CD14-positive monocyte (primary cell): Measurements from ENCODE around the gene FAM90A1. TPM values are rescaled to one million over a fixed set of nuclear protein-coding genes. Genes with fewer than 3 reads are reported as not detected.
"Not testable (repeated sequence)": the region's sequence is repeated elsewhere in the genome, so short reads cannot be mapped to it uniquely, and the experiment has no call there.

Experiments used
- DNase-seq, 3 donors: peaks; one replicate each; pipeline ENCODE4 v3.0.0-alpha.2; 2011 to 2022
- H2AFZ ChIP-seq: 2 replicates; pipeline ENCODE4 v1.6.0; 2012; ENCODE audit warnings: mild to moderate bottlenecking, low read depth, low read length, inconsistent platforms; ENCODE audit not compliant: insufficient read depth, poor library complexity, severe bottlenecking
- H3K27ac ChIP-seq, 2 donors: 1 replicate in 1 of 2; 2 replicates in 1 of 2; pipeline ENCODE4 v1.5.1; 2012 to 2013; ENCODE audit warnings: low read length in 2 of 2, control low read depth in 1 of 2, inconsistent platforms in 1 of 2, low read depth in 1 of 2, mild to moderate bottlenecking in 1 of 2
- H3K27me3 ChIP-seq, 2 donors: one replicate each; pipeline versions ENCODE4 v1.6.0 to v1.6.1; 2011 to 2013; ENCODE audit warnings: low read length in 2 of 2; ENCODE audit not compliant: control insufficient read depth in 2 of 2, insufficient read depth in 2 of 2
- H3K36me3 ChIP-seq, 2 donors: replicated peaks in 1 of 2; 1 replicate in 1 of 2; 2 replicates in 1 of 2; pipeline versions ENCODE4 v1.5.1 to v1.6.1; 2012 to 2013; ENCODE audit warnings: low read length in 2 of 2, control low read depth in 1 of 2, inconsistent platforms in 1 of 2, mild to moderate bottlenecking in 1 of 2; ENCODE audit not compliant: insufficient read depth in 2 of 2, control insufficient read depth in 1 of 2
- H3K4me1 ChIP-seq, 2 donors: 1 replicate in 1 of 2; 2 replicates in 1 of 2; pipeline versions ENCODE4 v1.5.1 to v1.6.1; 2012 to 2013; ENCODE audit warnings: low read length in 2 of 2, control low read depth in 1 of 2, inconsistent platforms in 1 of 2, mild to moderate bottlenecking in 1 of 2, moderate library complexity in 1 of 2; ENCODE audit not compliant: insufficient read depth in 2 of 2, control insufficient read depth in 1 of 2
- H3K4me2 ChIP-seq: replicated peaks from 2 replicates; pipeline ENCODE3; 2012; ENCODE audit warnings: low read length, moderate library complexity, mild to moderate bottlenecking; ENCODE audit not compliant: poor library complexity, severe bottlenecking; ENCODE audit errors: extremely low read depth
- H3K4me3 ChIP-seq, 3 experiments: fragments of 200-600 bp in 1 of 3; sonication (generic) in 1 of 3; replicated peaks in 1 of 3; 1 replicate in 2 of 3; 2 replicates in 1 of 3; pipeline ENCODE4 v1.5.1; 2011 to 2013; ENCODE audit warnings: low read length in 3 of 3, mild to moderate bottlenecking in 3 of 3, control low read depth in 2 of 3, low read depth in 2 of 3, inconsistent platforms in 1 of 3, moderate library complexity in 1 of 3
- H3K79me2 ChIP-seq: 2 replicates; pipeline ENCODE4 v1.6.0; 2012; ENCODE audit warnings: mild to moderate bottlenecking, control low read depth, inconsistent platforms, low read length, moderate library complexity; ENCODE audit not compliant: insufficient read depth
- H3K9ac ChIP-seq: 2 replicates; pipeline ENCODE4 v1.6.0; 2017; ENCODE audit warnings: low read length, mild to moderate bottlenecking; ENCODE audit not compliant: insufficient read depth, poor library complexity, severe bottlenecking
- H3K9me3 ChIP-seq, 2 donors: replicated peaks in 1 of 2; 1 replicate in 1 of 2; 2 replicates in 1 of 2; pipeline versions ENCODE4 v1.5.1 to v1.6.1; 2012 to 2013; ENCODE audit warnings: low read length in 2 of 2, control low read depth in 1 of 2; ENCODE audit not compliant: control insufficient read depth in 1 of 2, insufficient read depth in 1 of 2
- H4K20me1 ChIP-seq: 2 replicates; pipeline ENCODE4 v1.6.0; 2012; ENCODE audit warnings: mild to moderate bottlenecking, low read length, control low read depth, moderate library complexity; ENCODE audit not compliant: insufficient read depth
- H3K27ac Mint-ChIP-seq, 7 donors: one replicate each; pipeline ENCODE4 v1.8.0; 2020; ENCODE audit warnings: mild to moderate bottlenecking in 7 of 7, mixed read lengths in 7 of 7, moderate library complexity in 6 of 7, inconsistent platforms in 2 of 7
- H3K27me3 Mint-ChIP-seq, 3 donors: one replicate each; pipeline ENCODE4 v1.8.0; 2021 to 2022; ENCODE audit warnings: low read depth in 3 of 3, mild to moderate bottlenecking in 3 of 3, mixed read lengths in 3 of 3, moderate library complexity in 3 of 3, inconsistent platforms in 1 of 3
- H3K36me3 Mint-ChIP-seq, 2 donors: one replicate each; pipeline ENCODE4 v1.8.0; 2020; ENCODE audit warnings: mixed read lengths in 2 of 2, inconsistent platforms in 1 of 2, mild to moderate bottlenecking in 1 of 2
- H3K4me1 Mint-ChIP-seq: one replicate; pipeline ENCODE4 v1.8.0; 2020; ENCODE audit warnings: mild to moderate bottlenecking, mixed read lengths
- H3K4me3 Mint-ChIP-seq, 2 donors: one replicate each; pipeline ENCODE4 v1.8.0; 2020; ENCODE audit warnings: mild to moderate bottlenecking in 2 of 2, mixed read lengths in 2 of 2, moderate library complexity in 1 of 2
- H3K9me3 Mint-ChIP-seq, 7 donors: one replicate each; pipeline ENCODE4 v1.8.0; 2020 to 2022; ENCODE audit warnings: mixed read lengths in 7 of 7, mild to moderate bottlenecking in 6 of 7, moderate library complexity in 6 of 7, inconsistent platforms in 2 of 7
- WGBS: methylation state at CpG from one replicate; pipeline ENCODE4 v1.1.5; 2013; ENCODE audit warnings: missing lambda C conversion rate; ENCODE audit not compliant: insufficient coverage; 5-methylcytosine and 5-hydroxymethylcytosine counted together
- intact Hi-C, 2 donors: fragments of 100-400 bp; cut with micrococcal nuclease; formaldehyde crosslinking; loops; one replicate each; pipeline versions ENCODE4 v1.15.0 to v1.15.1; 2023
- polyA plus RNA-seq, 3 donors: library from polyadenylated mRNA; depleted of rRNA in 1 of 3; unstranded in 2 of 3; stranded (reverse) in 1 of 3; fragments of 300-500 nt in 2 of 3; fragments of >200 nt in 1 of 3; fragmentation: Illumina TruSeq in 2 of 3; gene quantifications; 1 replicate in 2 of 3; 2 replicates in 1 of 3; pipeline ENCODE4 v1.2.3, GENCODE V29; 2012 to 2021

The FAM90A1 gene
- polyA plus RNA-seq, 3 donors, result 0.25 TPM; not detected in 2

GRCh38 chr12:8235316-8236157 is 8.1 kb upstream of the FAM90A1 start:
- H3K27ac Mint-ChIP-seq, H2AFZ ChIP-seq, H3K9me3 ChIP-seq, H3K4me1 ChIP-seq, H3K4me3 Mint-ChIP-seq, DNase-seq, H3K79me2 ChIP-seq, H3K4me2 ChIP-seq, H3K36me3 Mint-ChIP-seq, H3K4me3 ChIP-seq, H3K27me3 Mint-ChIP-seq, H3K27me3 ChIP-seq, H3K4me1 Mint-ChIP-seq, H3K9ac ChIP-seq, H3K9me3 Mint-ChIP-seq, H3K27ac ChIP-seq, H3K36me3 ChIP-seq, H4K20me1 ChIP-seq: not testable (repeated sequence)
- WGBS, result 98% methylated on average over 17 of the region's 26 CpGs
- intact Hi-C loops, result loop anchor here in 1 of 2 donors (10.0 kb wide), 1 partner anchor 201 kb away; the partner anchor contains the start of gene FOXJ2

GRCh38 chr12:8234746-8235145 is 7.3 kb upstream of the FAM90A1 start:
- not testable (repeated sequence) for H3K27ac Mint-ChIP-seq, H3K36me3 Mint-ChIP-seq, H3K4me2 ChIP-seq, H4K20me1 ChIP-seq, H3K9me3 ChIP-seq, H3K27me3 ChIP-seq, H3K79me2 ChIP-seq, H3K4me1 ChIP-seq, H3K4me3 ChIP-seq, H3K9me3 Mint-ChIP-seq, H2AFZ ChIP-seq, H3K4me1 Mint-ChIP-seq, H3K36me3 ChIP-seq, H3K4me3 Mint-ChIP-seq, H3K27ac ChIP-seq, H3K27me3 Mint-ChIP-seq, DNase-seq, H3K9ac ChIP-seq
- intact Hi-C loops, result loop anchor here in 1 of 2 donors (10.0 kb wide), 1 partner anchor 200 kb away; the partner anchor contains the start of gene FOXJ2
- WGBS, result 87% methylated on average over 6 of the region's 7 CpGs

GRCh38 chr12:8233935-8234495 is 6.6 kb upstream of the FAM90A1 start:
- H3K36me3 ChIP-seq, H3K9me3 ChIP-seq, H3K27me3 Mint-ChIP-seq, H3K36me3 Mint-ChIP-seq, H3K27ac ChIP-seq, H3K9ac ChIP-seq, H3K4me3 Mint-ChIP-seq, H3K4me1 ChIP-seq, H3K79me2 ChIP-seq, H2AFZ ChIP-seq, H3K4me2 ChIP-seq, H3K27ac Mint-ChIP-seq, H3K4me3 ChIP-seq, H3K27me3 ChIP-seq, H3K9me3 Mint-ChIP-seq, DNase-seq, H4K20me1 ChIP-seq: not testable (repeated sequence)
- WGBS, result 86% methylated on average over 9 of the region's 20 CpGs
- intact Hi-C loops, result loop anchor here in 1 of 2 donors (10.0 kb wide), 1 partner anchor 199 kb away; the partner anchor contains the start of gene FOXJ2
- H3K4me1 Mint-ChIP-seq, result peaks cover 11% of the 10 kb centered on the region

- intact Hi-C loops, result loop anchor here in 1 of 2 donors (10.0 kb wide), 1 partner anchor 199 kb away; the partner anchor contains the start of gene FOXJ2
- not testable (repeated sequence) for H3K27ac ChIP-seq, H3K9me3 ChIP-seq, H3K79me2 ChIP-seq, H3K9ac ChIP-seq, H3K27me3 ChIP-seq, H3K27me3 Mint-ChIP-seq, H3K36me3 Mint-ChIP-seq, H3K4me3 ChIP-seq, H3K27ac Mint-ChIP-seq, H4K20me1 ChIP-seq, H3K36me3 ChIP-seq, DNase-seq, H3K4me1 ChIP-seq, H3K4me2 ChIP-seq, H3K9me3 Mint-ChIP-seq, H2AFZ ChIP-seq, H3K4me3 Mint-ChIP-seq
- 92% methylated on average over 14 of the region's 14 CpGs for WGBS
- peaks cover 11% of the 10 kb centered on the region for H3K4me1 Mint-ChIP-seq
These were observed 6.0 kb upstream of the FAM90A1 start for GRCh38 chr12:8233300-8233855.
